Sciatic nerve (tissue), 2 donors: Measurements from ENCODE around the gene FAM209A. TPM values are rescaled to one million over a fixed set of nuclear protein-coding genes. Genes with fewer than 3 reads are reported as not detected.
"Not testable (repeated sequence)": the region's sequence is repeated elsewhere in the genome, so short reads cannot be mapped to it uniquely, and the experiment has no call there.

ENCODE experiments used
- ATAC-seq: fragments of 200-7000 bp; cut with Tn5 transposase; one replicate; pipeline ENCODE4 v1.9.1; 2020; ENCODE audit warnings: mild to moderate bottlenecking, moderate library complexity
- DNase-seq: peaks from one replicate; pipeline ENCODE4 v3.0.0-alpha.2; 2020; ENCODE audit warnings: low spot score
- intact Hi-C: fragments of 100-400 bp; cut with DNase I; formaldehyde crosslinking; loops from one replicate; pipeline ENCODE4 v1.14.2; 2022
- total RNA-seq: library from RNA; stranded (reverse); fragmentation: NEBNext Ultra II Directional; extraction: Animal tissue kit (Norgen Biotek cat#: 25700); gene quantifications from one replicate; pipeline ENCODE4 v1.2.1, GENCODE V29; 2021
- donor health status: DM: no; HTN: no; CAD: no.
- donor health status: DM: no; HTN: no; CAD: no.

FAM209A gene
- total RNA-seq = not detected

GRCh38 chr20:56524444-56524843 is at the start of gene FAM209A:
TSS of gene FAM209A (plus strand) at chr20:56524744. CDS start at chr20:56524809, 65 bp downstream.
- ATAC-seq, DNase-seq: not testable (repeated sequence)

GRCh38 chr20:56483970-56484369 is 40.6 kb upstream of the FAM209A start:
- DNase-seq (no peak), ATAC-seq (no peak)
- intact Hi-C loops = no loop called here

More at GRCh38 chr20:56524444-56524843, at the start of gene FAM209A:
- intact Hi-C loops = not testable (repeated sequence)

- DNase-seq (no peak), ATAC-seq (no peak)
- intact Hi-C loops = no loop called here
Measured at GRCh38 chr20:56487216-56487615, 37.3 kb upstream of the FAM209A start.

GRCh38 chr20:56488566-56488965 is 36.0 kb upstream of the FAM209A start:
- no peak for DNase-seq
- intact Hi-C loops = no loop called here
- ATAC-seq = no peak

GRCh38 chr20:56501116-56501515 is 23.4 kb upstream of the FAM209A start:
- intact Hi-C loops = no loop called here
- DNase-seq (no peak), ATAC-seq (no peak)

- ATAC-seq = no peak
- intact Hi-C loops = no loop called here
- no peak for DNase-seq
Measured at GRCh38 chr20:56503916-56504315, 20.6 kb upstream of the FAM209A start.

- intact Hi-C loops = no loop called here
- ATAC-seq (no peak), DNase-seq (no peak)
Measured at GRCh38 chr20:56504373-56505005, 20.1 kb upstream of the FAM209A start.

- DNase-seq = no peak
- no peak for ATAC-seq
- intact Hi-C loops = no loop called here
Measured at GRCh38 chr20:56506103-56506502, 18.4 kb upstream of the FAM209A start.

GRCh38 chr20:56511926-56512325 is 12.6 kb upstream of the FAM209A start:
- intact Hi-C loops = no loop called here
- DNase-seq (no peak), ATAC-seq (no peak)

GRCh38 chr20:56513161-56514150 is 11.1 kb upstream of the FAM209A start:
- ATAC-seq = no peak
- intact Hi-C loops = no loop called here
- DNase-seq = no peak

- DNase-seq = no peak
- no peak for ATAC-seq
- intact Hi-C loops = no loop called here
Measured at GRCh38 chr20:56516631-56517030, 7.9 kb upstream of the FAM209A start.

- no peak for ATAC-seq
- DNase-seq = peak; percentile 26
- intact Hi-C loops = no loop called here
Measured at GRCh38 chr20:56517211-56517610, 7.3 kb upstream of the FAM209A start.

- ATAC-seq = no peak
- intact Hi-C loops = no loop called here
- peak; percentile 44 for DNase-seq
Measured at GRCh38 chr20:56517641-56518040, 6.9 kb upstream of the FAM209A start.

- DNase-seq = peak; percentile 49
- ATAC-seq = no peak
- intact Hi-C loops = no loop called here
Measured at GRCh38 chr20:56518126-56518525, 6.4 kb upstream of the FAM209A start.

GRCh38 chr20:56518721-56519398 is 5.7 kb upstream of the FAM209A start:
- intact Hi-C loops = no loop called here
- ATAC-seq = no peak
- DNase-seq = peak; percentile 35

- ATAC-seq (no peak), DNase-seq (peak; percentile 4)
- intact Hi-C loops = no loop called here
Measured at GRCh38 chr20:56519551-56519950, 5.0 kb upstream of the FAM209A start.

GRCh38 chr20:56520180-56520579 is 4.4 kb upstream of the FAM209A start:
- DNase-seq (peak; percentile 15), ATAC-seq (no peak)
- intact Hi-C loops = no loop called here

GRCh38 chr20:56520746-56521354 is 3.7 kb upstream of the FAM209A start:
- intact Hi-C loops, ATAC-seq: not testable (repeated sequence)
- DNase-seq = peak; percentile 14

GRCh38 chr20:56522311-56522710 is 2.2 kb upstream of the FAM209A start:
- intact Hi-C loops = no loop called here
- ATAC-seq (no peak), DNase-seq (peak; percentile 32)
